ENCODE results near the gene TRIM47. TPM values are rescaled to one million over a fixed set of nuclear protein-coding genes. Genes with fewer than 3 reads are reported as not detected.

TRIM47 gene
- polyA plus RNA-seq, 4 donors: 6.4 to 10.1 (median 7.9) TPM

DNA sequence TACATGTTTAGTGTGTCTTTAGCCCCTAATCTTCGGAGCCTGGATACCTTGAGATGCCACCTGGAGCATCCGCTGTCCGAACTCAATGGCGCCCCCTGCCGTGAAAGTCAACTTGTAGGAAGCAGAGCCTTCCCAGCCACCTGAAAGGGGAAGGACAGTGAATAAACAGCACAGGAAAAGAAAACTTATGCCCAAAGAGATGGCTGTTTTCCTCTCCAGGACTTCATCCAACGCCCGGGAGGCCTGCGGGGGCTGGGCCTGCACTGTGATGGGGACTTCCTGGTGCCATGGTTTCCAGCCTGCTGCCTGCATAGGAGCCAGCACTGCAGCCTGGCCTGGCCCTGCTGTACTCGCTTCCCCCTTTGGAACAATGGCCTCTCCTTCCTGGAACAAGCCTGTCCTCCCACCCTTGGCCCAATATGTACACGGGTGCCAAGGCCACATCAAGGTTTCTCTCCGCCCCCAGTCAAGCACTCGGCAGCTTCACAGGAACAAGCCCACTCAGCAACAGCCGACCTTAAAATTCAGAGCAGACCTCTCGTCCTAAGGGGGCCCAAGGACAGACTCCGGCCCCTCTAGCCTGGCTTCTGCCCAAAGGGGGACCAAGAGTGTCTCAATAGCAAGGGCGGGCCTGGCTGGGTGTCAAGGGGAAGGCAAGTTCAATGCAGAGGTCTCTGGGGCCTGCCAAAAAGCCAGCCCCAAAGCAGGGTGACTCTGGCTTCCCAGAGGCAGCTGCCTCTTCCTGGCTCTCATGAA lies 29.7 kb downstream of the TRIM47 start:
- no peak for DNase-seq (ENCODE audit: low read depth in 4 of 4, low spot score in 3 of 4)

- no peak for DNase-seq (ENCODE audit: low read depth in 4 of 4, low spot score in 3 of 4)
Observed at GRCh38 chr17:75847614-75848522, 30.5 kb downstream of the TRIM47 start.

DNA sequence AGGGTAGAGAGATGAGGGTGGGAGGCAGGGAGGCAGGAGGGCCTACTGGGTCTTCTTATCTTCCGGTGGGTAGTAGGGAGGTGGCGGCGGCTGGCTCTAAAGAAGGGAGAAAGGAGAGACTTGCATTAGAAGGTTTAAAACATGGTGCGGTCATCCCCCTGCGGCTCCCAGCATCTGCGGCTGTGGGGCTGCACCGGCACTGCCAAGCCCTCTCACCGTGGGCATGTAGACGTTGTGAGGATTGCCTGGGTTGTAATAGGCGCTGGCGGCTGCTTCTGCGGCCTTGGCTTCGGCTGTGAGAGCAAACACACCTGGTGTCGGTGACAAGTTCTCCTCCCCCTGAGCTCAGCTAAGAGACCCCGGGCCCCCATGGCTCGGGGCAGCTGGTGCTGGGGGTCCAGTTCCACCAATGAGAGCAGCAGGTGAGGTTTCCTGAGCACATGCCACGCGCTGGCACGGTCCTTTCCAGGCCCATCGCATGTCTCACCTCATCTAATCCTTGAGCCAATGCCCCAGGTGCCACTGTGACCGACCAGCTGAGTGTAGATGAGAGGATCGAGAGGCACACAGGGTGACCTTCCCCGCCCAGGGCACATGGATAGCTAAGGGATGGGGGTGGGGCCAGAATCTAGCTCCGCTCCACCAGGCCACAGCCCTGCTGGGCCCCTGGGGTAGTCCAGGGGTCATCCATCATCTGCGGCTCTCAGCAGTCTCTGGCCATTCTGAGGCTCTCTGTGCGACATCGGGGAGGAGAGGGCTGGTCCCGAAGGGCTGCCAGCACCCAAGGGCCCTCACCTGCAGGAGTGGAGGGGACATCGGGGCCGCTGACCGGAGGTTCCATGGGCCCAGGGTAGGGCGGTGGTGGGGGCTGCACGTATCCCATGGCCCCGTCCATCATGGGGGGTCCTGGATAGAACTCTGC lies 31.4 kb downstream of the TRIM47 start:
- DNase-seq (ENCODE audit: low read depth in 4 of 4, low spot score in 3 of 4): no peak

GRCh38 chr17:75845933-75846691 lies 32.3 kb downstream of the TRIM47 start:
- no peak for DNase-seq (ENCODE audit: low read depth in 4 of 4, low spot score in 3 of 4)

GRCh38 chr17:75845058-75845711 lies 33.2 kb downstream of the TRIM47 start:
- DNase-seq (ENCODE audit: low read depth in 4 of 4, low spot score in 3 of 4): no peak

DNA sequence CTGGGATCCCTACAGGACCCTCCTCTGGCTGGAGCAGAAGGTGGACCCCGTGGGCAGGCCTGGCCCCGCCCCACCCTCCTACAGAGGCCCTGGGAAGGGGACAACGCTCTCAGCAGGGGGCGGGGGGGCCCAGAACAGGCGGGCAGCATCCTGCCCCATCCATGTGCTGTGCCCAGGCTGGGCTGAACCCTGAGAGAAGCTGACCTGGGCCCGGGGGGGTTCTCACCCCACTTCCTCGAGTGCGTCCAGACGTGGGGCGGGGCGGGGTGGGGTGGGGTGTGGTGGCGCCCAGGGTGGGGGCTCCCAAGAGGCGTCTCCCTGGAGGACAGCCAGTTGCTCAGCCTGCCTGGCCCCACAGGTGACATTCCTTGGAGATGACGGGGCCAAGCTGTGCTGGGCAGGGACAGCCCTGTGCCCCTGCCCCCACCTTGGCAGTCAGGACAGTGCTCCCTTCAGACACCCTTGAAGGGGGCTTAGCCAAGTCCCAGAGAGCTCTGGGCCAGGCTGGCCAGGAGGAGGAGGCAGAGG lies 33.8 kb downstream of the TRIM47 start:
- DNase-seq (ENCODE audit: low read depth in 4 of 4, low spot score in 3 of 4): no peak

- DNase-seq (ENCODE audit: low read depth in 4 of 4, low spot score in 3 of 4): no peak
Observed at GRCh38 chr17:75843577-75844529, 34.5 kb downstream of the TRIM47 start, which contains the start of gene UNC13D. UNC13D (minus strand) TSS chr17:75844404; CDS start chr17:75844337, 67 bp downstream.

DNA sequence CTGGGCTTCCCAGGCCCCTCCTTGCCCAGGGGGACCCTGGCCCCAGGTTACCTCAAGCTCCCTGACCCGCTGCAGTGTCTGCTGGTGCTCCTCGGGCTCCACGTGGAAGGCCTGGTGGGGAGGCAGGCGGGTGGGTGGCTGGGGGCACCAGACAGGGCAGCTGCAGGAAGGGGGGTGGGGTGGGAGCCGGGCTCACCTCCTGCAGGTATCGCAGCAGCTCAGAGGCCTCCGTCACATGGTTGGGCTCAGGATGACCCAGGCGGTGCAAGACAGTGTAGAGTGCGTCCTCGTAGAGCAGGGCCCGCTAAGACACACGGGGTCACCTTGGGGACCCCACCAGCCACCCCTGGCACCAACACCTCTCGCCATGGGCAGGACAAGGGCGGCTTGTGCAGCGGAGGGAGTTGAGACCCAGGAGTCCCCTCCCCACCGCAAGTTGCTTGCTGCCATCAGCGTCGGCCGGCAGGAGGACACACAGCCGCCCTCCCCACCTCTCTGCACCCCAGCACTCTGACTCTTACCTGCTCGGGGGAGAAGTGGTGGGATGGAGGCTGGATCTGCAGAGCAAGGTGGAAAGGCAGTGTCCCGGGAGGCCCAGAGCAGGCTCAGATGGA lies 35.3 kb downstream of the TRIM47 start:
- DNase-seq (ENCODE audit: low read depth in 4 of 4, low spot score in 3 of 4): no peak

DNA sequence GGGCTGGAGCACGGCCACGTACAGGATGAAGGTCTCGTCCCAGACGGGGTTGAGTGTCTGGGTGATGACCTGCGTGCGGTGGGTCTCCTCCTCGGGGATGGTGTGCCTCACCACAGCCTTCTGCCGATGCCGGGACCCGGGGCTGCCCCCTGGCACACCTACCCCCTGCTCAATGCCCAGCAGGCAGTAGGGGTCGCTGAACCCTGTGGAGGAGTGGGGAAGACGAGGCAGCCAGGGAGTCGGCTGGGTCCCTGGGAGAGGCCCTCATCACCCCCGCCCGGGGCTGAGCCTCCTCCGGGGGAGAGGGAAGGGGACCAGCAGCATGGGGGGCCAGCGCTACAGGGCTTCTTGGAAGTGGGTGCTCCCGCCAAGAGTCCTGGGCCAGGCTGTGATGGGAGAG lies 36.0 kb downstream of the TRIM47 start:
- DNase-seq (ENCODE audit: low read depth in 4 of 4, low spot score in 3 of 4): no peak

DNA sequence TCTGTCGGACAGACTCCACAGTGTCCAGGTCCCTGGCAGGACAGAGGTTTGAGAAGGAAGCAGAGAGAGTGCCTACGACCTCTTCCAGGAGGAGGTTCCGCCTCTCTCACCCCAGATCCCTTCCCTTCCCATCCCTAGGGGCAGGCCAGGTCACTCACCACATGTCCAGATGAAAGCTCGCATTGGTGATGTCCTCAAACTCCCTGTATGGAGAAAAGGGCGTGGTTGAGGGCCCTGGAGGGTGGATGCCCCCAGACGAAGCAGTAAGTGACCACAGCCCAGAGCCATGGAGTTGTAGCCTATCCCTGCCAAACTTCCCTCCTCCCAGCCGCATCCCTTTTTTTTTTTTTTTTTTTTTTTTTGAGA lies 37.6 kb downstream of the TRIM47 start:
- no peak for DNase-seq (ENCODE audit: low read depth in 4 of 4, low spot score in 3 of 4)

GRCh38 chr17:75839942-75840798 lies 38.2 kb downstream of the TRIM47 start:
- DNase-seq (ENCODE audit: low read depth in 4 of 4, low spot score in 3 of 4): no peak

DNA sequence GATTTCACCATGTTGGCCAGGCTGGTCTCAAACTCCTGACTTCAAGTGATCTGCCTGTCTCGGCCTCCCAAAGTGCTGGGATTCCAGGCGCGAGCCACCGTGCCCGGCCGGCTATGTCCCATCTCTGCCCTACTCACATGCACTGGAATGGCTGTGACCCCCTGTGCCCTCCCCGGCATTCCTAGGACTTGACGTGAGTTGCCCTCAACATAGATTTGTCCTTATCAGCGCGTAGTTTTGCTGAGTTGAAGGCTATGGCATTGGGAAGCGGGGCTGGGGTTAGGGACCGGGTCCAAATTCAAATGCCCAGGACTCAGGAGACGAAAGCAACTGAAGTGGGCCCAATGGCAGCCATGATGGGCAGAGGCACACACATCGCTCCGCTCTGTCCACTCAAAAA lies 40.0 kb downstream of the TRIM47 start:
- no peak for DNase-seq (ENCODE audit: low read depth in 4 of 4, low spot score in 3 of 4)

DNA sequence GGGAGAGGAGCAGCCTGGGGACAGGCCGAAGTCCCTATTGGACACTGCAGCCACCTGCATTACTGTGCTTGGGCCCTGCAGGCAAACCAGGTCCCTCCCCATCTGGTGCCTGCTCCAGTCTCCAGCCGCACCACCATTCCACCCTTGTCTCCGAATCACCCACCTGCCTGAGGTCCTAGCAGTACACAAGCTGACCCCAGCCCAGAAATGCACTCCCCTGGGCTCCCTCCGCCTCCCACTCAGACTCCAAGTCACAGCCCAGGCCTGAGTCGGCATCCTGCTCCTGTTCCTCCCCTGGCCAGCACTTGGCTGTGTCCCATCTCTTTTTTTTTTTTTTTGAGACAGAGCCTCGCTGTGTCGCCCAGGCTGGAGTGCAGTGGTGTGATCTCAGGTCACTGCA lies 40.5 kb downstream of the TRIM47 start:
- DNase-seq (ENCODE audit: low read depth in 4 of 4, low spot score in 3 of 4): no peak

GRCh38 chr17:75836605-75837004 lies 41.8 kb downstream of the TRIM47 start:
- DNase-seq (ENCODE audit: low read depth in 4 of 4, low spot score in 3 of 4): no peak

DNA sequence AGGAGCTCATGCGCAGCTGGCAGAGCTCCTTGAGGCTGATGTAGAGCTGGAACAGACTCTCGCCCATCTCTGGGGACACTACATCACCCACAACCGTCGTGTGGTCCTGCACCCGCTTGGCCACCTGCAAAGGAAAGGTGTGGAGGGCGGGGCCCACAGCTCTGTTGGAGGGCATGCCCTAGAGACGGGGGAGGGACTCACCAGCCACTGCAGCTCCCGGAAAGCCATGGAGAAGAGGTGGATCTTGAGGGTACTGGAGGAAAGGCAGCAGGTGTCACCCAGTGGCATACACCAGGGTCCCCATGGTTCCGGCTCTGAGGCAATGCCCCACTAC lies 42.8 kb downstream of the TRIM47 start:
- DNase-seq (ENCODE audit: low read depth in 4 of 4, low spot score in 3 of 4): no peak

DNA sequence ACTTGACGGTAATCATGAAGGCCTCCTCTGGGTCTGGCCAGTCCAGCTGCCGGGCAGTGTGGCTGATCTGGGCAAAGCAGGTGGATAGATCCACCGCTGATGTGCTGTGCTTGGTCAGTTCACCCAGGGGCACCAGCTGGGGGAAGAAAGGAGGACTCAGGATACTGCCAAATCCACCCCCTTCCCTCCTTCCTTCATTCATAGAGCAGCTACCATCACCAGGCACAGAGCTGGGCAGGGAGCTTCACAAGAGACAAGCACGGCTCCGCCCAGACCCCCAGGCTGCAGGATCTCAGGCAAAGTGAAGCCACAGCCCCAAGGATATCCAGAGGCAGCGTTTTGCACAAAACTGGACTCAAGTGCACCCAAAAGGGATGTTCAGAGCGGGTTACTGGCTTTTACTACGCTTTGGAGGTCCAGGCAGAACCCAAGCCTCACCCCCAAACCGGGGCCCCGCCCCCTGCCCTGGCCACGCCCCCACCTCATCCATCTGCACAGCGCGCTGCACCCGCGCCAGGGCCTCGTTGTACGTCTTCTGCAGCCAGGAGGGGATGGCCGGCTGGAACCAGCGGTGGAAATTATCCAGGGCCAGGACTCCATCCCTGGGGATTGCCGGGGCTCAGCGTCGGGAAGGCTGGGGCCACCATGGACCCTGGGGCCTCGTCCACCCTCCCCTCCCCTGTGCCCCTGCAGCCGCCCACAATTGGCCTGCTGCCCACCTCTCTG lies 43.3 kb downstream of the TRIM47 start:
- DNase-seq (ENCODE audit: low read depth in 4 of 4, low spot score in 3 of 4): no peak
